ENCODE results near the gene ABHD16A.
A peak's percentile ranks its signal among the peaks of the same experiment; 100 is the strongest.

ABHD16A gene

GRCh38 chr6:31654574-31655348 lies 48.4 kb downstream of the ABHD16A start:
- Mint-ChIP-seq H3K27ac (no peak overlapping the region), H3K27me3 (ENCODE audit: low read depth, poor library complexity) (peaks cover 4% of the 10 kb centered on the region), H3K9me3 (no peaks in the 10 kb centered on the region), H3K36me3 (ENCODE audit: low read depth) (peaks cover 39% of the 10 kb centered on the region), H3K4me1 (peaks cover 75% of the 10 kb centered on the region), H3K4me3 (peak overlapping the region; percentile 23)
- DNase-seq = no peak
- TF ChIP-seq CTCF (IDR thresholded peaks at IDR 0.05) = no peak

- Mint-ChIP-seq H3K9me3 (no peaks in the 10 kb centered on the region), H3K27ac (peak overlapping the region; percentile 100), H3K36me3 (ENCODE audit: low read depth) (peaks cover 55% of the 10 kb centered on the region), H3K27me3 (ENCODE audit: low read depth, poor library complexity) (peaks cover 4% of the 10 kb centered on the region), H3K4me1 (peaks cover 69% of the 10 kb centered on the region), H3K4me3 (peak overlapping the region; percentile 99)
- no peak for TF ChIP-seq CTCF (IDR thresholded peaks at IDR 0.05)
- DNase-seq = peak; percentile 80
Measured at GRCh38 chr6:31652925-31653724, 50.0 kb downstream of the ABHD16A start.

- H3K4me3 Mint-ChIP-seq = peak overlapping the region; percentile 99
- H3K9me3 Mint-ChIP-seq = no peaks in the 10 kb centered on the region
- peaks cover 56% of the 10 kb centered on the region for H3K36me3 Mint-ChIP-seq (ENCODE audit: low read depth)
- peaks cover 58% of the 10 kb centered on the region for H3K4me1 Mint-ChIP-seq
- H3K27ac Mint-ChIP-seq = peak overlapping the region; percentile 100
- DNase-seq = no peak
- TF ChIP-seq CTCF (IDR thresholded peaks at IDR 0.05) = no peak
- peaks cover 4% of the 10 kb centered on the region for H3K27me3 Mint-ChIP-seq (ENCODE audit: low read depth, poor library complexity)
Measured at GRCh38 chr6:31651602-31652191, 51.4 kb downstream of the ABHD16A start.

- DNase-seq = no peak
- Mint-ChIP-seq H3K9me3 (no peaks in the 10 kb centered on the region), H3K4me1 (peaks cover 16% of the 10 kb centered on the region), H3K27me3 (ENCODE audit: low read depth, poor library complexity) (no peaks in the 10 kb centered on the region), H3K27ac (peak overlapping the region; percentile 48), H3K36me3 (ENCODE audit: low read depth) (peaks cover 74% of the 10 kb centered on the region), H3K4me3 (no peak overlapping the region)
- no peak for TF ChIP-seq CTCF (IDR thresholded peaks at IDR 0.05)
Measured at GRCh38 chr6:31645325-31645724, 57.8 kb downstream of the ABHD16A start.

- no peak overlapping the region for H3K27ac Mint-ChIP-seq
- no peaks in the 10 kb centered on the region for H3K9me3 Mint-ChIP-seq
- H3K36me3 Mint-ChIP-seq (ENCODE audit: low read depth) = peaks cover 70% of the 10 kb centered on the region
- H3K4me3 Mint-ChIP-seq = no peak overlapping the region
- DNase-seq = no peak
- peaks cover 6% of the 10 kb centered on the region for H3K4me1 Mint-ChIP-seq
- TF ChIP-seq CTCF (IDR thresholded peaks at IDR 0.05) = no peak
- H3K27me3 Mint-ChIP-seq (ENCODE audit: low read depth, poor library complexity) = no peaks in the 10 kb centered on the region
Measured at GRCh38 chr6:31643818-31644454, 59.2 kb downstream of the ABHD16A start.
